ENCODE data around the gene ERFL.
"Not testable (repeated sequence)": the region's sequence is repeated elsewhere in the genome, so short reads cannot be mapped to it uniquely, and the experiment has no call there.

Gene ERFL

GRCh38 chr19:41875973-41876372 is 52.3 kb downstream of the ERFL start:
- not testable (repeated sequence) for DNase-seq

- peak; percentile 74 for DNase-seq
Measured at GRCh38 chr19:41872775-41873647, 55.2 kb downstream of the ERFL start.

- DNase-seq, result no peak
Measured at GRCh38 chr19:41872384-41872774, 55.9 kb downstream of the ERFL start.

GRCh38 chr19:41871573-41872383 is 56.5 kb downstream of the ERFL start:
- DNase-seq, result peak; percentile 90

- DNase-seq, result no peak
Measured at GRCh38 chr19:41870401-41870873, 57.8 kb downstream of the ERFL start.

- DNase-seq, result no peak
Measured at GRCh38 chr19:41869374-41869955, 58.8 kb downstream of the ERFL start.

- no peak for DNase-seq
Measured at GRCh38 chr19:41868989-41869300, 59.3 kb downstream of the ERFL start.

GRCh38 chr19:41868120-41868988 is 59.9 kb downstream of the ERFL start:
- DNase-seq, result no peak

- DNase-seq, result no peak
Measured at GRCh38 chr19:41866284-41866683, 62.0 kb downstream of the ERFL start.

GRCh38 chr19:41864374-41864773 is 63.9 kb downstream of the ERFL start:
- no peak for DNase-seq

GRCh38 chr19:41863209-41863931 is 64.9 kb downstream of the ERFL start:
- no peak for DNase-seq

GRCh38 chr19:41862445-41862986 is 65.7 kb downstream of the ERFL start:
- DNase-seq, result no peak

- DNase-seq, result no peak
Measured at GRCh38 chr19:41861846-41862245, 66.4 kb downstream of the ERFL start.

GRCh38 chr19:41861116-41861768 is 67.0 kb downstream of the ERFL start:
- no peak for DNase-seq

- no peak for DNase-seq
Measured at GRCh38 chr19:41860419-41861115, 67.7 kb downstream of the ERFL start.

GRCh38 chr19:41859618-41860418 is 68.4 kb downstream of the ERFL start, which contains the start of gene RPS19:
Gene RPS19 (plus strand): TSS chr19:41860255. CDS start chr19:41860775, 520 bp downstream.
- DNase-seq, result peak; percentile 99

- no peak for DNase-seq
Measured at GRCh38 chr19:41859213-41859617, 69.0 kb downstream of the ERFL start.

All from activated CD4-positive, alpha-beta T cell treated with anti-CD3 and anti-CD28 coated beads, Interleukin-2, Interleukin-6, amounts not matched to agents 100 ng/mL and 50 ng/mL, durations not matched to agents 16 hours and 8 hours (primary cell).